HG03045 (cell line): ENCODE data around the gene RXRA.

ENCODE experiments used
- ATAC-seq: cut with Tn5 transposase; IDR thresholded peaks from one replicate; pipeline ENCODE4 v1.9.1; 2021; ENCODE audit warnings: mild to moderate bottlenecking, moderate library complexity; ENCODE audit not compliant: unreplicated experiment

RXRA gene

DNA sequence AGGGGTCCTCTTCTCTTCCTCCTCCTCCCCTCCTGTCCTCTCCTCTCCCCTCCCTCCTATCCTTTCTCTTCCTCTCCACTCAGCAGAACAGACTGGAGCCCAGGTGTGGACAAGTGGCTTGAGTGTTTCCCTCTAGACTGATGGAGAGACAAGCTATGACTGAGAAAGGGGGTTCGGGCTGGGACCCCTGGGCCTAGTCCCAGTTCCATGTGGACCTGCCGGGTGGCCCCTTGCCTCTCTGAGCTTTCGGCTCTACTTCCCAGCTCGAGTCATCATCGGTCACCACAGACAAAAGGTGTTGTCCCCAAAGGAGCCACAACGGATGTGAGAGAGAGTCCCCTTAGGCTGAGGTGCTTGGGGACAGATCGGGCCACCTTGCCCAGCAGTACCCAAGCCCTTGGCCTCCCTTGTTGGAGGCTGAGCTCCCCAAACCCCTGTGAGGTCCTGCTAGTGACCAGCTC lies 3.4 kb upstream of the RXRA start:
- ATAC-seq, result no peak

DNA sequence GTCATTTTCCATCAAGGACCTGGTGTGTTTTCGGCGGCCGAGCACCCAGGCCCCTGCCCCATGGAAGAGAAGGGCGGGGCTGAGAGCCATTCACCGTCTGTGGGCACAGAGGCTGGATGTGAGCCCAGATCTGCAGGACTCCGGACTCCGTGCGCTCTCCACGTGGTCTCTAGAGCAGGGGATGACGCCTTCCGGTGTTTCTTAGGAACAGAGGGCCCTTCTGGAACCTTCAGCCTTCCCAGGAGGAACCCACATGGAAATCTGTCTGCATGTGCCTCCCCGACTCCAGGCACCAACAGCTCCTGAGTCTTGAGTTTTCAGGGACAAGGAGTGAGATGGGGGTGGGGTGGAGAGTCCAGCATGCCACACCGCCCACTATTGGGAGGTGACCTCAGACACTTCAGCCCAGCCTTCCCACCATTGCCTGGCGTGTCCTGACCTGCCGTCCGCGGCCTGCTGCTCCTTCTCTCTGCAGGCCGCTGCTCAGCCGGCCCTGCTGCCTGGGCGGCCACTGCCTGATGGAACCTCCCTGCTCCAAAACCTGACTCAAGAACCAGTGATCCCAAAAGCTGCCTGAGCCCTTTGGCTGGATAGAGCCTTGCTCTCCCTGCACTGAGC lies 2.4 kb upstream of the RXRA start:
- ATAC-seq, result no peak

DNA sequence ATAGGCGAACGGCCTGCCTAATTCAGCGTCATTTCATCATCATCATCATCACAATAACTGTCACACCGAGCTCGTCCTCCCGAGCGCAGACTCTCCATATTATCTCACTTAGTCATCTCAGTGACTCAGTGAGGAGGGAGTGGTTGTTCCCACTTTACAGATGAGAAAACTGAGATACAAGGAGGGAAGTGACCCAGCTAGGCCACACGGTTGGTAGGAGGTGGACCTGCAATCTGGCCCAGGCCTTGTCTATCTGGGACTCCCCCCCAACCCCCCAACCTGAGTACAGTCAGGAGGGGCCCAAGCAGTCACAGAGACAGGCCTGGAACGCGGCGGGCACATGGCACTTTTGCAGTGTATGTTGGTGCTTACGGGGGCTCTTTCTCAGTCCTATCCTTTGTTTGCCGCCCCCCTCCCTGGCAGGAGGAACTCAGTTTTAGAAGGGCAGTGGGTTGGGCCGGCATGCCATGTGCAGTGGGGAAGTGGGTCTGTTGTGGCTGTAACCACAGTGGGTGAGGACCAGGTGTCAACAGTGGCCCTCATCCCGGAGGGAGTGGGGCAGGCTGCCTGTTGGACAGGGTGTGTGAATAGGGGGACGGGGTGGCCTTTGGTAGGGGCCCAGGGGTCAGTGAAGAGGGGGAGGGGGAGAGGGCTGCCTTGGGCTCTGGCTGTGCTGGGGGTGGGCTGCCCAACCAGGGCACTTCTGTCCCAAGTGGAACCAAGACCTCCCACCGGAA lies 1.7 kb upstream of the RXRA start:
- no peak for ATAC-seq

DNA sequence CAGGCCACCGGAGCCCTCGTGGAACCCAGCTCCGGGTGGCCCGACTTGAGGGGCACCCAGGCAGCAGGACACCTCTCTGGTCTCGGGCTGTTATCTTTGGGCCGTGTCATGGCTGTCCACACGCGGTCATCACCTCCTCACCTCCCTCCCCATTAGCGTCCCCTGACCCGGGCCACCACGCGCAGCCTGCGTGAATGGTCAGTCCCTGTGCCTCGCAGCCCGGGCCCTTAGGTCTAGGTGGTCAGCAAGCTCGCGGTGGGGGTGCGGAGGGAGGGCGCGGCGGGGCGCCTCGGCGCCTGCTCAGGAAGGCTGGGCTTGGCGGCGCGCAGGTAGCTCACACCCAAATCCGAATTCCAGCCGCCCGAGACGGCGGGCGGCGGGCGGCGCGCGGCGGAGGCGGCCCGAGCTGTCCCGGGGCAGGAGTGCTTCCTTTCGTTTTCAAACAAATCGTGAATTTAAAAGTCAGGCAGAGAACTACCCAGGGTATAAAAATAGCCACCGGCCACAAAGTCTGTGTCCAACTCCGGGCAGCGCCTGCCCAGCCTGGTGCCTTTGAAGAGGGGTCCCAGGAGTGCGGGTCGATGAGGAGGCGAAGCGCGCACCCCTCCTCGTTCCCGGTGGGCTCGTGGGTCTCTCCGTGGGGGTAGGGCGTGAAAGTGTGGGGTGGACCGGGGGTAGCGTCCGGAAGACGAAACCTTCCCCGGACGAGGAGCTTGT lies 1.0 kb upstream of the RXRA start:
- ATAC-seq, result no peak

DNA sequence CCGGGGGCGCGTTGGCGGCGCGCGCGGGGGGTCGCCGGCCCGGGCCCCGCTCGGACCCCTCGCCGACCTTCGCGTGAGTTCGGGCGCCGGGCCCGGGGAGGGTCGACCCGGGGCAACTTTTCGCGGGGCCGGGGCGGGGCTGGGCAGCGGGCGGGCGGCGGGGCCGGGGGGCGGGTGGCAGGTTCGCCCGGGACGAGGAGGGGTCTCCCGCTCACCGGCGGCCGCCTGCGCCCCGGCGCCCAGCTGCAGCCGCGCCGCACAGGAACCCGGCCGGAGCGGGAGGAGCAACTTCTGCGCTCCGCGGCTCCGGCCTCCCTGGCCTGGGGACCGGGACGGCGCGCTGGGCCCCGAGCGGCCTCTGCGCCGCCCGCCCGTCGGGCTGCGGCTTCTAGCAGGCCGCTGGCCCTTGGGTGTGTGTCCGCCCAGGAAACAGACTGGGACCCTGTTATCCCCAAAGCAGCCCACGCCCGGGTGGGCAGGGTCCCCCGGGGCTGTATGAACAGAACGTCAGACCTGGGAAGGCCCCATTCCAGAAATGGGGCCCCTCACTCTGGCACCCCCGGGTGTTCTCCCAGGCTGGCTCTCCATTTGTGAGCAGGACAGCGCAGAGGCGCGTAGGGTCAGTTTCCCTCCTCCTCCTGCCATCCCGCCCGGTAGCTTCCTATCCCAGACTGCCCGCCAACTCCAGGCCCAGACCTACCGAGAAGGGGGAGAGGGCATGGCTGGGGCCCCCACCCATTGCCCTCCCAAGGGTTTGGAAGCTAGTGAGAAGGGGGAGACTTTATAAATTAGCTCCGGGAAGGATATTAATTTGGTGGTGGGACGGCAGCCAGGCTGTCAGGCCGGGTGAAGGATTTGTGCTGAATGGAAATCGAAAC lies 708 bp downstream of the RXRA start:
- ATAC-seq, result no peak

DNA sequence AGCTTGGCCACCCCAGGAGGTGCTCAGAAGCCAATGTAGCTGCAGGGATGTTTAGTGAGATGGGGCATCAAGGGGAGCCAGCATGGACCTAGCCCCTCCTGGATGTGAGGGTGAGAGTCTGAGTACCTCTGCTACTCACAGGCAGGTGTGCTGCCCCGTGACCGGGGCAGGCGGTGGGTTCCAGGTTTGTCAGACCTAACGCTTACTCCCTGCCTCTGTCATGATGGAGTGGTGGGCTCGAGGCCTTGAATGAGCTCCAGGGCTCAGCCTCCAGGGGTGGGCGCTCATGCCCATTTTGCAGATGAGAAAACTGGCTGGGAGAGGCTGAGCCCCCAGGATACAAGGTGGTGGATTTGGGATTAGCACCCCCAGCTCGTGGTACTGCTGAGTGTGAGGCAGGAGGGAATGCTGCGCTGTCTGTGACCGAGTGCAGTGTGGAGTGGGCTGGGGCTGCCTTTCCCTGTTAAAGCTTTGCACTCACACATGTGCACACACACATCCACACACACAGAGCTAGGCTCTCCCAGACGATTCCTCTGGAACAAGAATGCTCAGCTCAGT lies 1.5 kb downstream of the RXRA start:
- no peak for ATAC-seq

DNA sequence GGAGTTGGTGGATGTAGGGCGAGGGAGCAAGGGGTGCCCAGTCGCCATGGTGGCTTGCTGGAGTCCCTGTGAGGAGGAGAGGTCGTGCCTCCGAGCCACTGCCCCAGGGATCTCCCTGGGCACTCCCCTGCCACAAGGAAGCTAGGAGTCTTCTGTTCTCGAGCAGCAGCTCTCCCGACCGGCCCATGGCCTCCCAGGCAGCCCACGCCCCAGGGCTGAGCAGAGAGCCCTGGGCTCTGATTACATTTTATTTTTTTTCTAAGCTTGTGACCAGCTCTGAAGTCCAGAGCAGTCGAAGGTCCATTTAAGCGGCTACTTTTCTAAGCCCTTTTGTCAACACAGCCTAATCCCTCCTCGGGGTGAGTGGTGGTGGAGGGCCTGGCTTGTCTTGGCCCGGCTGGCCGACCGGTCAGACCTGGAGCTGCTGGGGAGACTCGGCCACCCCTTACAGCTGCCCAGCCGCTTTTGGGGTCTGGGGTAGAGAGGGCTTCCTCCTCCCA lies 2.1 kb downstream of the RXRA start:
- ATAC-seq, result no peak

DNA sequence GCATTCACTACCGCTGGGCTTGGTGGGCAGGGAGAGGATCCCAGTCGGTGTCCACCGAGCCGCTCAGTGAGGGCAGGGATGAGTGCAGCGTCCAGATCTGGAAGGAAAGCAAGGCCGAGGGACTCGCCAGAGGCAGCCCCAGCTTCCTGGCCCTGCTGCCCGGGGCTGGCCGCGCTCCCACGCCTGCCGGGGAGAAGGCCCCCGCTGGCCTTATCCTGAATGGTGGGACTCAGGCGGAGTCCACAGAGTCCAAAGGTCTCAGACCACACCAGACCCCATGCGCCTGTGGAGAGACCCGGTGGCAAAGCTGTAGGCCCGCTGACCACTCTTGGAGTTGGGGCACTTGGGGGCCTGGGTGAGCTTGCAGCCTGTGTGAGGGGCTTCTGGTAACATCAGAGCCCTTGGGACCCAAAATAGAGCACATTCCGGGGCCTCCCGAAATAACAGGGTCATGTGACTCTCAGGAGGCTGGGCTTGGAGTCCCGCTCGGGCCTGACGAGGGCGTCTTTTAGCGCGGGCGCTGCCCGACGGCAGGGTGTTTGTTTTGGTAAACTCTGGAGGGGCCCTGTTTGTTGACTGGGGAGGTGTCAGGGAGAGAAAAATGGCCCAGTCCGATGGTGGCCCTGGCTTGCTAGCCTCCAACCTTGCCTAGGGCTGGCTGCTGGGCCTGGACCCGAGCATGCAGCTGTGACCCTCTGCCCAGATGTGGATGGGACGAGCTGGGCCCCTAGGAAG lies 2.8 kb downstream of the RXRA start:
- ATAC-seq, result no peak

DNA sequence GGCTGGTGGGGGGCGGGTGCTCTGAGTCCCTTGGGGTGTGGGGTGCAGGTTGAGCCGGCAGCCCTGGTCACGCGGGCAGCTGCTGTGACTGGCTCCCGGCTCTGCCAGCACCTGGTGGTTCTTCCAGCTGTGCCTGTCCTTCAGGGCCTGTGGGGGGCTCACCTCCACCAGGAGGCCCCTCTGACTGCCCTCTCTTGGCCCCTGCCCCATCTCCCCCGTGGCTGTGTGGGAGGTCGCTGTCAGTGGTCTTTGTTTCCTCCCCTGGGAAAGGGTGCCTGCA lies 3.3 kb downstream of the RXRA start:
- no peak for ATAC-seq

DNA sequence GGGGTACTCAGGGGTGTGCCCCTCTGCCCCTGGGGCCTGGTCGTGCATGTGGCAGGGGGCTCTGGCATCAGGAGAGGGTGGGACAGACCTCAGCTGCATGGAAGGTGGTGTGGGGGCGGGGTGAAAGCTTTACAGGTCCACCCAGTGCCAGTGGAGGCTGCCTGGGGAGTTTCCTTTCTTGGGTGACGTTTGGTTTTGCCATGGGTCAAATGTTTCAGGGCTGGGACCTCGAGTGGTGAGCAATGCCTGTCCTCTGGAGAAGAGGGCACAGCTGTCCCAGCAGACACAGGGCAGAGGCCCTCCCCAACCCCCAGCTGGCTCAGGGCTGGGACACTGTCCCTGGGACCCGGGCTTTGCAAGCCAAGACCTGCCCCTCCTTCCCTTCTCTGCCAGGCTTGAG lies 3.6 kb downstream of the RXRA start:
- ATAC-seq, result no peak

DNA sequence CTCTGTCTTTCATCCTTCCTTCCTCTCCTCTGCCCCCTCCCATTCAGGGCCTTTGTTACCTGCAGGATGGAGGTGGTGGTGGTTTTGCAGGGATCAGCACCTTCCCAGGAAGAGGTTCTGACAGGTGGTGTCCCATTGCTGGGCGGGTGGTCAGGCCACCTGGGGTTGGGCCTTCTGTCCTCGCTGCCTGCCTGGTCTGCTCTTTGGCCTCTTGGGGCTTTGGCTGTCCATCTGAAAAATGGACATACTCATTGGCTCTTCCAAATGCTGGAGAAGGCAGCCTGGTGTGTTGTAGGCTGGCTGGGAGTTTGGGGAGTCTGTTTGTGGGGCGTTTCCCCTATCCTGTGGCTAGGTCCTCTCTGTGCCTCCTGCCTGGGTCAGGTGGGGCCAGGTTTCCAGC lies 4.3 kb downstream of the RXRA start:
- ATAC-seq, result no peak

DNA sequence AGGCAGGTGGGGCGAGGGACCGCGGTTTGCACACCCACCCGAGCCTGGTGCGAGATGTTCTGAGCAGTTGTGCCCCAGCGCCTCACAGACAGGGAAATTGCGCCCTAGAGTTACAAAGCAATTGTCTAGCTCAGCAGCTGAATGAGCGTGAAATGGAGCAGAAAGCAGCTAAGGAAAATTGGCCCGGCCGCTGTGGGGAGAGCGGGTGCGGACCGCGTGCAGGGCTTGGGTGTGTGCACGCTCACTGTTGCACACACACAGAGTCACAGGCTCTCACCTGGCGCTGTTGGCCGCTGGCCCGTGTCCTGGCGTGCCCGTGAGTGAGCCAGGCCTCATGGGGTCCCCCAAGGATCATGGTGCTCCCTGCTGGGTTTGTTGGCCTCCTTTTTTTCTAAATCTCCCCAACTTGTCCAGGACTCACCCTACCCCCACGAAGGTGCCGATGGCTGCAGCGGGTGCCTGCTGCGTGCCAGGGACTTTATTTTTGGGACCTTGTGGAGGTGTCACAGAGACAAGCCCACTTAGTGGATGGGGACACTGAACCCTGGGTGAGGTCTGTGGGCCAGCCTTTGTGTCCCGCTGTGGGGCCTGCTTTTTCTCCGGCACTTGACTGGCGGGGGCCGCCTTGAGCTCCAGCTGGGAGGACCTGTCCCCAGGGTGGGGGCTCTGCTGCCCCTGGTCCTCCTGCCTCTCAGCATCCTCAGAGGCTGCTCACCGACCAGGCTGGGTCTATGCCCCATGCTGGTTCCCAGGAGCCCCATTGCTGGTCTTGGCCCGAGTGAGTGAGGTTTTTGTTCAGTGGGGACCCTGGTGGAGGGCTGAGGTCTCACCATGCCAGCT lies 5.2 kb downstream of the RXRA start:
- no peak for ATAC-seq

DNA sequence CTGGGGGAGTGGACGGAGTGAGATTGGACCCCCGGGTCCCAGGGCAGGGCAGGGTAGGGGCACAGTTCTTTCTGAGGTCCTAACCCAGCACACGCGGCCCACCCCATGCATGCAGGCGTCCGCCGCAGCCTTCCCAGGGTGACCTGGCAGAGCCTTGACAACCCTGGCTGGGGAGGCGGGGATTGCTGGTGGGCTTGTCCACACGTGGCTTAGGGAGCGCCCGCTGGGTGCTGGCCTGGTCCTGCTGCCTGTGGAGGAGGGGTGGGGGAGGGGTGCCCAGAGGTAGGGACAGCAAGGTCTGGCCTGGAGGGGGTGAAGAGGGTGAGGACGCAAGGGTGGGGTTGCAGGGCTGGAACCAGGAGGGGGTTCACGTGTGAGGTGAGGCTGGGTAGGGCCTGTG lies 6.0 kb downstream of the RXRA start:
- ATAC-seq, result no peak

DNA sequence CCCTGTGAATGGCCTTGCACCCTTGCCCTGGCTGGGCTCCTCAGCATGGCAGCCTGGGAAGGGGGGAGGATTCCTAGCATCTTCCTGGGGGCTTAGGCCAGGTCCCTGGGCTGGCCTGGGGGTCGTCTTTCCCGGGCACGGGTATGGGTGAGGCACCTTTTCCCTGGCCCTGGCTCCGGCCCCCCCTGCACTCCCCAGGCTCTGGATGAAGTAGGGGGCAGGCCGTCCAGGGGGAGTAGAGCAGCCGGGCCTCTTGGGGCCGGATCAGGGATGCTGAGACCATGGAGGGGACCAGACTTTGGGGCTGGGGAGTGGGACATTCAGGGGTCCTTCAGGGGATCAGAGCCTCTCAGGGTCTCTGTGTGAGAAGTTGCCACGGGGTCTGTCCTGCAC lies 6.6 kb downstream of the RXRA start:
- no peak for ATAC-seq

DNA sequence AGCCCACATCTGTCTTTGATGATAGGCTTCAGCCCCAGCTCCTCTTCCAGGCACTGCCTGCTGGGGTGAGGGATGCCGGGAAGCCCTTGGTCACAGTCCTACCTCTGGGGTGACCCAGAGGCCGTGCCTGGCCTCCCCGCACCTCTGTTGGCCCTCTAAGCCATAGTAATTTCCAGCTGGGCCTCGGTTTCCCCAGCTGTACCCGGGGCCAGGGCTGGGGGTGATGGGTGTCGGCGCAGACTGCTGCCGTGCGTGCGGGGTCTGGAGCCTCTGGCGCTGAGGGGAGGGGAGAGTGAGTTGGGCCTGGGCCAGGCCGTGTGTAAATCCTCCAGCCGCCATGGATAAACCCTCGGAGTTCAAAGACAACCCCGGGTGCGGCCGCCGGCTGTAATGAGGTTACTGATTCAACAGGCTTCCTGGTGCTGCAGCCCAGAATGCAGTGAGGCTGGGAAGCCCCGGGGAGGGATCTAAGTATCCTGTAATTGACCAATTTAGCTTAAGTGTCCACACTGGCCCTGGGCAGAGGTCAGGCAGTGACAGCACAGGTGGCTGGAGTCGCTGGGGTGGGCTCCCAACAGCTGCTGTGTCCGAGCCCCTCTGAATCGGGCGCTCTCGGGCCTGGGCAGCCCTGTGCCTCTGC lies 7.1 kb downstream of the RXRA start:
- no peak for ATAC-seq

DNA sequence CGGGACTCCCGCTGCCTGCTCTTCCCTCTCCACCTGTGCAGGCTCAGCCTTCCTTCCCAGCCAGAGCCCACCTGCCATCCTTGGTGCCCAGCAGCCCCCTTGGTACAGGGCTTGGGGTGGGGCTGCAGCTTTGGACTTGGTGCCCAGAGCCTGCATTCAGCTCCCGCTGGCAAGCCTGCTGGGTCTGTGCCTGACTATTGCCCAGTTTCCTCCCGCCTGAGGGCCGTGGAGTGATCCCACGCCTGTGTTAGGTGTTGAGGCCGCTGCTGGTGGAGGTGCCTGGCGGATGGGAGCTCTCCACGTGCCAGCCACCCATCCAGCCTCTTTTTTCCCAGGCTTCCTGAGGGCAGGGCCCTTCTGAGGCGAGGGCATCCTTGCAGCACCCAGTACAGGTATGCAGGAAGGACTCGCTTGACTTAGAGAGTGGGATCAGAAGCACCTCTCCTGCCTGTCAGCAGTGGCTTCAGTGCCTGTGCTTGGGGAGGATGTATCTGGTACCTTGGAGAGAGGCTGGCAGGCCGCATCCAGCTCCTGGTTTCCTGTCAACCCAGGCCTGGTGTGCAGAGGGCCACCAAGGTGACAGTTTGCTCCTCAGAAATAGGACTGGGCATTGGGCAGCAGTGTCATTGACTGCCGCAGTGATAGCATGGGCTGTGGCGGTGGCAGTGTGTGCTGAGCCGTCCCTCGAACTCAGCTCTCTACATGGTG lies 7.8 kb downstream of the RXRA start:
- no peak for ATAC-seq

DNA sequence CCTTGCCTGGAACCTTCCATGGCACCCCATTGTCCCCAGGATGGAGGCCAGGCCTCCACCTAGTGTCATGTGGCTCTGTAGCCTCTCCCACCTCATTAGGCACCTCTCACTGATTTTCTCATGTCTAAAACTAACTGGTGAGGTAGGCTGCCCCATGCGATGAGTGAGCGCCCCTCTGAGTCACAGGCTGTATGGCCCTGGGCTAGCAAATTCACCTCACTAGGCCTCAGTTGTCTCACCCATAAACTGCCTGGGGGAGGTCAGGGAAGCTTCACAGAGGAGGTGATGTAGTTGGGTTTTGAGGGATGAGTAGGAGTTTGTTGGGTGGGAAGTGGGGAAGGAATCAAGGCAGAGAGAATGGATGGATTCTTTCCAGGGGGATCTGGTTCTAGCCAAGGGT lies 8.8 kb downstream of the RXRA start:
- ATAC-seq, result no peak

DNA sequence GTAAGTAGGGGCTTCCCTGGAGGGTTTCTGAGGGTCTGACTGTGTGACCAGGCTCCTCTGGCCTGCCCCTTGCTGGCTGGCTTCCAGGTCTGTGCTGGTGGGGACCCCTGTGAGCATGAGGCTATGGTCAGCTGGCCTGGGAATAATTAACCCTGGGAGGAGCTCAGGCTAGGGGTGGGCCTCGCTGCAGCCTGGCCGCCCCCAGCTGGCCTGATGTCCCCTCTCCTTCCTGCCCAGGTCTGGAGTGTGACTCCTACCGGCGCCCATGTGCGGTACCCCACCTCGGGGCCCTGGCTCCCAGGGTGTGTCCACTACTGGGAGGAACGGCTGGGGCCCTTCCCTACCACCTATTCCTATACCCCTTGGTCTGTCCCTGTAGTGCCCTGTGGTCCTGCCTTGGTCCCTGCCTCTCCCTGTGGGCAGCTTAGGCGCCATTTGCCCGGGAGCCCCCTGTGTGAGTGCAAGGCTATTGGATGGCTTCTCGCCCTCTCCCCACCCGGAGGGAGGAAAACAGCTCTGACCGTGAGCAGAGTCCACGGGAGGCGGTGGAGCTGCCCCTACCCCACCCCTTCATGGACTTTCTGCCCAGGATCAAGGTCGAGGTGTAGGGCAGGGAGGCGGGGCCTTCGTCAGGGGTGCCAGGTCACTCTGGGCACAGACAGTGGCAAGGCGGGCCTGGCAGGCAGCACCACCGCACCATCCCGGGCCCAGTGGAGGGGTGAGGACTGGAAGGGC lies 9.4 kb downstream of the RXRA start:
- ATAC-seq, result no peak
